Activated T-cell treated with anti-CD3 and anti-CD28 coated beads, Interleukin-2, amount 50 U/mL, for 1 hour (primary cell): ENCODE results near the gene TAF11L3.
"Not testable (repeated sequence)": the region's sequence is repeated elsewhere in the genome, so short reads cannot be mapped to it uniquely, and the experiment has no call there.

Experiments used
- DNase-seq: peaks from one replicate; pipeline ENCODE4 v3.0.0-alpha.2; 2020

The TAF11L3 gene

DNA sequence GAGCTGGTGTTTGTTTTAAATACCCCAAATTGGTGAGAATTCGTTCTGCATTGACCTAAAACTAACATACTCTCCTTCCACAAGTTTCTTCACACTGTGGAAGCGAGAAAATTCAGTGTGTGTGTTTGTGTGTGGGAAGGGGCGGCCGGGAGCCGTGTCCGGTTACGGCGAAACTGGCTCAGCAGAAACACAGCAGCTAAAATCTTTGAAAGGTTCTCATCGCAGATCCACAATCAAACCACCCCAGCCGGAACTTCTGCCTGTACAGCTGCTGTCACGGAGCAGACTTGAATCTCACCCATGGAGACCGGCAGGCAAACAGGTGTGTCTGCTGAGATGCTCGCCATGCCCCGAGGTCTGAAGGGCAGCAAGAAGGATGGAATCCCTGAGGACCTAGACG is at the start of gene TAF11L3:
TAF11L3 (plus strand) TSS at position 301 of the 400 bp plus-strand sequence.
- DNase-seq = not testable (repeated sequence)

DNA sequence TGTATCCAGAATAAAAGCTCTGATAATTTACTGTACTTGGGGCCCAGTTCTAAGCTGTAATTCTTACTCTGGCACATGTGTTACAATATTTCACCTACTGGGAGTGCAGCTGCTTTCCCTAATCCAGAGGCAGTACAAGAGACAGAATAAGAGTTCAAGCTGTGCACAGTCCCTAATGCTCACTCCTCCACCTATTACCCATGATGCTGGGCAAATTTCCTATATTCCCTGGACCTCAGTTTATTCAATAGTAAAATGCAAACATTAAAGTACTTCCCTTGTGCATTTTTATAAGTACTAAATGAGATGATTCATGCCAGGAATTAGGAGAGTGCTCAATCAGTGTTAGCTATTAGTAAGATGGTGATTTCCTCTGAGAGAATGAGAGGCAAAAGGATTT is 48.1 kb upstream of the TAF11L3 start:
- DNase-seq = no peak

DNA sequence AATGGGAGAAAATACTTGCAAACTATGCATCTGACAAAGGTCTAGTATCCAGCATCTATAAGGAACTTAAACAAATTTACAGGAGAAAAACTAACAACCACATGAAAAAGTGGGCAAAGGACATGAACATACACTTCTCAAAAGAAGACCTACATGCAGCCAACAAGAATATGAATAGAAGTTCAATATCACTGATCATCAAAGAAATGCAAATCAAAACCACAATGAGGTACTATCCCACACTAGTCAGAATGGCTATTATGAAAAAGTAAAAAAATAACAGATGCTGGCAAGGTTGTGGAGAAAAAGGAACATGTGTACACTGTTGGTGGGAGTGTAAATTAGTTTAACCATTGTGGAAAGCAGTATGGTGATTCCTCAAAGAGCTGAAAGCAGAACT is 43.1 kb upstream of the TAF11L3 start:
- DNase-seq = not testable (repeated sequence)

DNA sequence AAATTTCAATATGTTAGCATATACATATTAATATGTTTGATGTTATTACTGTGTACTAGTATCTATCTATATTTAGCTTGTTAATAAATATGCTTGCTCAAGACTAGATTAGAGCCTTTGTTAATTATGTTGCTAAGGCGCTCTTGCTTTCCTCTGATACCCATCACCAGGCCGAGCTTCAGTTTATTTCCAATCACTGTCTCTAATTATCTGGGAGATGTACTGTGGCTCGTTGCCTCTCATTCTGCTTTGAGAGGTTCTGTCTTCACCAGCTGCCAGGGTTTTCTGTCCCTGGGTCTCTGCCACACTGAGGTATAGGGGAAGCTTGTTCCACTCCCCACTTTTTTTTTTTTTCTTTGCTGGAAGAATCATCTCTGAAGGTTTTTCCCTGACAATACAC is 41.1 kb upstream of the TAF11L3 start:
- no peak for DNase-seq

DNA sequence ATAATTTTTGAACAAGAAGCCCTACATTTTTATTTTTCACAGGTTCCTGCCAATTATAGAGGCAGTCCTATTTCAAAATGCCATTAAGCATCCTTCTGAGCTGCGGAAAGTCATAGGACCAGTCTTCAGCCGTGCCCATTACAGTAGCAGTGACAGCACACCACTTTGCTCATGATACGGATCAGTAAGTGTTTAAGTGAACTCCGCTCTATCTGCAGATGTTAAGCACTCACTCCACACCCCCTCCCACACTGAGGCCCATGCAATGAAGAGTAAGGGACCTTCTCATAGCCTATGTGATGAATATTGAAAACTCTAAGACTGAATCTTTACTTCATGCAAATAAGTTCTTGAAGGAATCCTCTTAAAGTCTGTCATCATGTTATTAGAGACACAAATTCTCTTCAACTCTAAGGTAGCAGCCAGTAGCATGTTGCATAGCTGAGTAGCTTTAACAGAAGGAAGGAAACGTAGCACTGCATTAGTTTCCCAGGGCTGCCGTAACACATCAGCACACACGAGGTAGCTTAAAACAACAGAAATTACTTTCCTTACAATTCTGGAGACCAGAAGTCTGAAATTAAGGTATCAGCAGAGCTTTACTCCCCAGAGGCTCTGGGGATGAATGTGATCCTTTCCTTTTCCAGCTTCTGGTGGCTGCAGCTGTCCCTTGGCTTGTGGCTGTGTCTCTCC is 40.4 kb upstream of the TAF11L3 start:
- no peak for DNase-seq

DNA sequence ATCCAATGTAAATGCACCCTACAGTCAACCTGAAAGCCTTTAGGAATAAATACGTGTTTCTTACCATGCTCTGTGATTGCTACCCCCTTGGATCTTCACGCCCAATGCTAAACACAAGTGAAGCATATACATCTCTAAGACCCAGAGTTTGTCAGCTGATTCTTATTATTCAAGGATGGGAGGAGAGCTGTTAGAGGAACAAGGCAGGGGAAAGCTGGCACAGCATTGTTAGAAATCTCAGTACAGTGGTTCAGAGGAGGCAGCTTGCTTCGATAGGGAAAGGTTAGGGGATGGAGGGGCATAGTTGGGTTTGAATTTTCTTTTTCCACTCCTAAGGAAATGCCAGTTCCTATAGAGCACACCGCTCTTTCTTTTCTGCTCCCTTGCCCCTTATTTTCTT is 36.8 kb upstream of the TAF11L3 start:
- no peak for DNase-seq

DNA sequence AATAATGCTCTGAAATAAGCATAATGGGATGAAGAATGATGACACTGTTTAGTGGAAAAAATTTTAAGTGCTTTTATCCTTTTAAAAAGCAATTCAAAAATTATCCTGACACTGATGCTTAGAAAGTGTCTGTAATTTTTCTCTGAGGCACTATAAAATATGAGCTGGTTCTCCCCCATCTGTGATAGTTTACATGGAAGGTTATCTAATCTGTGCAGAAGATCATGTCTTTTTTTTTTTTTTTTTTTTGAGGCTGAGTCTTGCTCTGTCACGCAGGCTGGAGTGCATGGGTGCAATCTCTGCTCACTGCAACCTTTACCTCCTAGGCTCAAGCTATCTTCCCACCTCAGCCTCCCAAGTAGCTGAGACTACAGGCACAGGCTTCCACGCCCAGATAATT is 35.4 kb upstream of the TAF11L3 start:
- DNase-seq = no peak

DNA sequence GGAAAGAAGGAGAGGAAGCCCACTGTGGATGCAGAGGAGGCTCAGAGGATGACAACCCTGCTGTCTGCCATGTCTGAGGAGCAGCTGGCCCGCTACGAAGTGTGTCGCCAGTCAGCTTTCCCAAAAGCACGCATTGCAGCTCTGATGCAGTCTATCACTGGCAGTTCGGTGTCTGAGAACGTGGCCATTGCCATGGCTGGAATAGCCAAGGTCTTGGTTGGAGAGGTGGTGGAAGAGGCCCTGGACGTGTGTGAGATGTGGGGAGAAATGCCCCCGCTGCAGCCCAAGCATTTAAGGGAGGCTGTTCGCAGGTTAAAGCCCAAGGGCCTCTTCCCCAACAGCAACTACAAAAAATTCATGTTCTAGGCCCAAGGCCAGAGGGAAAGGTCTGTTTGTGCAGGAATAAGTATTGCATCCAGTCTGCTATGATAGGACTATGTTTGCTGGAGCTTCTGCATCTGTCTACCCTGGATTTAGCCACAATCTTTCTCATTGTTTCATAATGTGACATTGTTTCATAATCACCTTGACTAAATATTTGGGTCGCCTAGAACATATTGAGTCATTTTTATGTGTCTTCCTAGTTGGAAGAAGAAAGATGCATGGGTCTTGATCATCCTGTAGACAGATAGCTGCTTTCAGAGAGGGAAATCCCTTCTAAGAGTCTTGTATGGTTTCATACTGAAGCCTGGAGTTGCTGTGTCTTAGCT is 31.5 kb upstream of the TAF11L3 start:
- not testable (repeated sequence) for DNase-seq

DNA sequence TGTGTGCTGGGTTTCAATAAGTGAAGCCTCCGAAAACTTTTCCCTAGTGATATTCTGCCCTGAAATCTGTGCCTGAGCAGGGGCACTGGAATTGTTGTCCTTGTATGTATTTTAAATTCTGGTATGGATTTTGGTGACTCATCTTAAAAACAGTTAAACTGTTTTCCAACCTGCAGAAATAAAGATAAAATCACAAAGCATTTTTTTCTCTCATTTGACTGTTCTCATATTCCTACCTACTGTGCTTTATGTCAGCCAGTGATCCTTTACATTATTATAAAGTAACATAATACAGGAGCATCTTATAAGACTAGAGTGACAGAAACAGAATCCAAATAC is 31.0 kb upstream of the TAF11L3 start:
- DNase-seq = no peak

DNA sequence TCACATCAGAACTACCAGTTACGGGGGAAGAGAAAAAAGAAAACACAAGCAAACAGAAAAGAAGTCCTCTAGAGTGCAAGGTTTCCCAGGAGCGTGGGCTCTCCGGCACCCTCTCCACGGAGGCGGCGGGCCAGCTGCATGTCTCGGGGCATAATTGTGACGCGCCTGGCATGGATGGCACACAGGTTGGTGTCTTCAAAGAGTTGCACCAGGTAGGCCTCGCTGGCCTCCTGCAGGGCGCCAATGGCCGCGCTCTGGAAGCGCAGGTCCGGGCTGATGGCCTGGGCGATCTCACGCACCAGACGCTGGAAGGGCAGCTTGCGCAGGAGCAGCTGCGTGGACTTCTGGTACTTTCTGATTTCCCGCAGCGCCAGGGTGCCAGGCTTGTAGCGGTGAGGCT is 26.9 kb upstream of the TAF11L3 start:
- not testable (repeated sequence) for DNase-seq

DNA sequence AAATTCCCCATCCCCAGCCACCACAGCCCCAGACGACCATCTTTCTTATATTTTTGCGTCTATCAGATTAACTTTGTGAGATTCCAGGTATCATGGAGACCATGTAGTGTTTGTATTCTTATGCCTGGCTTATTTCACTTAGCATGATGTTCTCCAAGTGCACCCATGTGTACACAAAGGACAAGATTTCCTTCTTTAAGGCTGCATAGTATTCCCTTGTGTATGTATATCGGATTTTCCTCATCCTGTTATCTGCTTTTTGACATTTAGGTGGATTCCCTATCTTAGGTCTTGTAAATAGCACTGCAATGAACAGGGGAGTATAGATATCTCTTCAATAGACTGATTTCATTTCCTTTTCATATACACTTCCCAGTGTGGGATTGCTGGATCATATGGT is 25.4 kb upstream of the TAF11L3 start:
- no peak for DNase-seq

DNA sequence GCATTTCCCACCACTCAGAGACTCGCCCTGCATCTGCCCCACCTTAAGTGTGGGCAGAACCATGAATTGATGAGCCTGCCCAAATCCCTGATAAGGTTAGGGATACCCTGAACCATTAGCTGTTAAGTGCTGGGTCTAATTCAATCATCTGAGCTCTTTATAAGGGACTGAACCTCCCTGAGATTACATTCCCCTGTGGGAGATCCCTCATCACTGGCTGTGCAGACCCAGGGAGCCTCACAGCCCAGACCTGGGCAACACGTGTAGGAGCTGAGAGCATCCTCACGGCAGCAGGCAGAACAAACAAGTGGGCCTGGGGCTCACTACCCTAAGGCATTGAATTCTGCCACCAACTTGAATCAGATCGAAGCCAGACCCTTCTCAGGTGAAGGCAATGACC is 20.7 kb upstream of the TAF11L3 start:
- DNase-seq = no peak

DNA sequence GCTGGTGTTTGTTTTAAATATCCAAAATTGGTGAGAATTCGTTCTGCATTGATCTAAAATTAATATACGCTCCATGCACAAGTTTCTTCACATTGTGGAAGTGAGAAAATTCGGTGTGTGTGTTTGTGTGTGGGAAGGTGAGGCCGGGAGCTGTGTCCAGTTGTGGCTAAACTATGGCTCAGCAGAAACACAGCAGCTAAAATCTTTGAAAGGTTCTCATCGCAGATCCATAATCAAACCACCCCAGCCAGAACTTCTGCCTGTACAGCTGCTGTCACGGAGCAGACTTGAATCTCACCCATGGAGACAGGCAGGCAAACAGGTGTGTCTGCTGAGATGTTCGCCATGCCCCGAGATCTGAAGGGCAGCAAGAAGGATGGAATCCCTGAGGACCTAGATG is 20.2 kb upstream of the TAF11L3 start, which contains the start of gene TAF11L2:
TAF11L2 (plus strand) TSS at position 301 of the 400 bp plus-strand sequence.
- DNase-seq = not testable (repeated sequence)

DNA sequence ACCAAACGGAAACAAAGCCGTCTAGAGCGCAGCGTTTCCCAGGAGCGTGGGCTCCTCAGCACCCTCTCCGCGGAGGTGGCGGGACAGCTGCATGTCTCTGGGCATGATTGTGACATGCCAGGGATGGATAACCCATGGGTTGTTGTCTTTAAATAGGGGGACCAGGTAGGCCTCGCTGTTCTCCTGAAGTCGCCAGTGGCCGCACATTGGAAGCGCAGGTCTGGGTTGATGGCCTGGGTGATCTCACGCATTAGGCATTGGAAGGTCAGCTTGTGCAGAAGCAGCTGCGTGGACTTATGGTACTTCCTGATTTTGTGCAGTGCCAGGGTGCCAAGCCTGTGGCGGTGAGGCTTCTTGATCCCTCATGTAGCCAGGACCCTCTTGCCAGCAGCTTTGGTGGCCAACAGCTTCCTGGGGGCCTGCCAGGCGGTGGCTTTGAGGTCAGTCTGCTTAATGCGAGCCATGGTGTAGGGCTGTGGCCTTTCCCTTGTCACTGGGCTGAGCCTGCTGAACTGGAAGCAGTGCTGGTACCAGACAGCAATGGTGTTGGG is 6.3 kb upstream of the TAF11L3 start:
- no peak for DNase-seq

DNA sequence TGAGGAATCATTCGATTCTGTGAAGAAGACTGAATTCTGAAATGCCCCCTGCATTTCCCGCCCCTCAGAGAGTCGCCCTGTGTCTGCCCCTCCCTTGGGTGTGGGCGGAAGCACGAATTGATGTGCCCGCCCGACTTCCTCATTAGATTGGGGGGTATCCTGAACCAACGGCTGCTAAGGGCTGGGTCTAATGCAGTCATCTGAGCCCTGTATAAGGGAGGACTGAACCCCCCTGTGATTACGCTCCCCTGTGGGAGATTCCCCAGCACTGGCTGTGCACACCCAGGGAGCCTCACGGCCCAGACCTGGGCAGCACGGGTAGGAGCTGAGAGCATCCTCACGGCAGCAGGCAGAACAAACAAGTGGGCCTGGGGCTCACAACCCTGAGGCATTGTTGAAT is 641 bp upstream of the TAF11L3 start:
- DNase-seq = peak; percentile 27

DNA sequence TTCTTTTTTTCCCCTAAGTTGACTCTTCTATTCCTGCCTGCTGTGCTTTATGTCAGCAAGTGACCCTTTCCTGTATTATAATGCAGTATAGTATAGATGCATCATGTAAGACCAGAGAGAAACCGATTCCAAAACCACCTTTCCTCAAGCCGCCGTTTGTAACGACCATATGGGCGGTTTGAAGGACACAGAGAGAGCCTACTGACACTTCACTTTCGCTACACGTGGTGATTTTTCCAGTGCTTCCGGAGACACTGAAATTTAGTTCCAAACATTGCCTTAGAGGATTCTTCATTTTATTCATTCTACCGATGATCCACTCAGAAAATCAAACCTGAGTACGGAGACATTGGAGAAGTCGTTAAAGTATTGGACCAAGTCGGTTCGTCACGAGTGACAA is 1.3 kb downstream of the TAF11L3 start:
- DNase-seq = not testable (repeated sequence)

DNA sequence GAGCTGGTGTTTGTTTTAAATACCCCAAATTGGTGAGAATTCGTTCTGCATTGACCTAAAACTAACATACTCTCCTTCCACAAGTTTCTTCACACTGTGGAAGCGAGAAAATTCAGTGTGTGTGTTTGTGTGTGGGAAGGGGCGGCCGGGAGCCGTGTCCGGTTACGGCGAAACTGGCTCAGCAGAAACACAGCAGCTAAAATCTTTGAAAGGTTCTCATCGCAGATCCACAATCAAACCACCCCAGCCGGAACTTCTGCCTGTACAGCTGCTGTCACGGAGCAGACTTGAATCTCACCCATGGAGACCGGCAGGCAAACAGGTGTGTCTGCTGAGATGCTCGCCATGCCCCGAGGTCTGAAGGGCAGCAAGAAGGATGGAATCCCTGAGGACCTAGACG is 3.3 kb downstream of the TAF11L3 start, which contains the start of gene TAF11L4:
TAF11L4 (plus strand) TSS at position 301 of the 400 bp plus-strand sequence.
- not testable (repeated sequence) for DNase-seq

DNA sequence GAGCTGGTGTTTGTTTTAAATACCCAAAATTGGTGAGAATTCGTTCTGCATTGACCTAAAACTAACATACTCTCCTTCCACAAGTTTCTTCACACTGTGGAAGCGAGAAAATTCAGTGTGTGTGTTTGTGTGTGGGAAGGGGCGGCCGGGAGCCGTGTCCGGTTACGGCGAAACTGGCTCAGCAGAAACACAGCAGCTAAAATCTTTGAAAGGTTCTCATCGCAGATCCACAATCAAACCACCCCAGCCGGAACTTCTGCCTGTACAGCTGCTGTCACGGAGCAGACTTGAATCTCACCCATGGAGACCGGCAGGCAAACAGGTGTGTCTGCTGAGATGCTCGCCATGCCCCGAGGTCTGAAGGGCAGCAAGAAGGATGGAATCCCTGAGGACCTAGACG is 6.8 kb downstream of the TAF11L3 start, which contains the start of gene TAF11L5:
TAF11L5 (plus strand) TSS at position 301 of the 400 bp plus-strand sequence.
- DNase-seq = not testable (repeated sequence)

DNA sequence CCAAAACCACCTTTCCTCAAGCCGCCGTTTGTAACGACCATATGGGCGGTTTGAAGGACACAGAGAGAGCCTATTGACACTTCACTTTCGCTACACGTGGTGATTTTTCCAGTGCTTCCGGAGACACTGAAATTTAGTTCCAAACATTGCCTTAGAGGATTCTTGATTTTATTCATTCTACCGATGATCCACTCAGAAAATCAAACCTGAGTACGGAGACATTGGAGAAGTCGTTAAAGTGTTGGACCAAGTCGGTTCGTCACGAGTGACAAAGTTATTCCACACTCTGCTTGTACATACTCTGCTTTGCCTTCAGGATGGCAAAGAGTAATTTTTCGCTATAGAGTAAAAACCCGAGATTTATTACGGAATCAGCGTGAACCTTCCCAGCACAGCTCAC is 8.3 kb downstream of the TAF11L3 start:
- DNase-seq = not testable (repeated sequence)

DNA sequence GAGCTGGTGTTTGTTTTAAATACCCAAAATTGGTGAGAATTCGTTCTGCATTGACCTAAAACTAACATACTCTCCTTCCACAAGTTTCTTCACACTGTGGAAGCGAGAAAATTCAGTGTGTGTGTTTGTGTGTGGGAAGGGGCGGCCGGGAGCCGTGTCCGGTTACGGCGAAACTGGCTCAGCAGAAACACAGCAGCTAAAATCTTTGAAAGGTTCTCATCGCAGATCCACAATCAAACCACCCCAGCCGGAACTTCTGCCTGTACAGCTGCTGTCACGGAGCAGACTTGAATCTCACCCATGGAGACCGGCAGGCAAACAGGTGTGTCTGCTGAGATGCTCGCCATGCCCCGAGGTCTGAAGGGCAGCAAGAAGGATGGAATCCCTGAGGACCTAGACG is 10.2 kb downstream of the TAF11L3 start, which contains the start of gene TAF11L6:
TAF11L6 (plus strand) TSS at position 301 of the 400 bp plus-strand sequence.
- not testable (repeated sequence) for DNase-seq
